Liver (tissue), 9 donors: ENCODE measurements around the gene OVCH1. TPM values are rescaled to one million over a fixed set of nuclear protein-coding genes. Genes with fewer than 3 reads are reported as not detected.
A peak's percentile ranks its signal among the peaks of the same experiment; 100 is the strongest.

Experiments used
- DNase-seq: peaks from one replicate; pipeline ENCODE4 v3.0.0-alpha.2; 2017; ENCODE audit warnings: low spot score
- H3K27ac ChIP-seq, 2 donors: one replicate each; pipeline ENCODE4 v1.7.0; 2013; ENCODE audit warnings: inconsistent platforms in 2 of 2, low read length in 2 of 2, control low read depth in 1 of 2, low read depth in 1 of 2, mild to moderate bottlenecking in 1 of 2
- H3K27me3 ChIP-seq, 4 donors: one replicate each; pipeline versions ENCODE4 v1.6.1 to v1.7.0; 2013; ENCODE audit warnings: low read length in 3 of 4, inconsistent platforms in 1 of 4, mild to moderate bottlenecking in 1 of 4, moderate library complexity in 1 of 4; ENCODE audit not compliant: control insufficient read depth in 4 of 4, insufficient read depth in 4 of 4
- H3K36me3 ChIP-seq, 4 donors: one replicate each; pipeline versions ENCODE4 v1.6.1 to v1.7.0; 2013; ENCODE audit warnings: low read length in 3 of 4, mild to moderate bottlenecking in 3 of 4, low read depth in 1 of 4, moderate library complexity in 1 of 4; ENCODE audit not compliant: control insufficient read depth in 4 of 4, insufficient read depth in 3 of 4
- H3K4me1 ChIP-seq, 4 donors: one replicate each; pipeline versions ENCODE4 v1.6.1 to v1.7.0; 2013; ENCODE audit warnings: low read length in 3 of 4, mild to moderate bottlenecking in 3 of 4, moderate library complexity in 1 of 4; ENCODE audit not compliant: control insufficient read depth in 4 of 4, insufficient read depth in 4 of 4
- H3K4me3 ChIP-seq, 3 donors: one replicate each; pipeline versions ENCODE4 v1.6.1 to v1.7.0; 2013; ENCODE audit warnings: low read length in 3 of 3, control low read depth in 1 of 3, low read depth in 1 of 3, mild to moderate bottlenecking in 1 of 3
- H3K9ac ChIP-seq, 2 donors: one replicate each; pipeline ENCODE4 v1.7.0; 2013; ENCODE audit warnings: low read length in 2 of 2, mild to moderate bottlenecking in 2 of 2, moderate library complexity in 2 of 2, control low read depth in 1 of 2, low read depth in 1 of 2
- H3K9me3 ChIP-seq, 4 donors: one replicate each; pipeline versions ENCODE4 v1.6.1 to v1.7.0; 2013; ENCODE audit warnings: low read length in 3 of 4; ENCODE audit not compliant: control insufficient read depth in 4 of 4
- CTCF ChIP-seq: fragments of 150-350 bp; IDR thresholded peaks from 2 replicates; pipeline ENCODE4 v1.5.1; 2017; ENCODE audit warnings: improper control_type of control experiment, low read depth, low read length; ENCODE audit not compliant: missing input control
- FOXA1 ChIP-seq: IDR thresholded peaks from 2 replicates; pipeline ENCODE4 v1.6.1; 2016; ENCODE audit warnings: antibody characterized with exemption
- FOXA2 ChIP-seq: IDR thresholded peaks from 2 replicates; pipeline ENCODE4 v1.6.1; 2016; ENCODE audit warnings: antibody characterized with exemption
- HNF4G ChIP-seq: IDR thresholded peaks from 2 replicates; pipeline ENCODE4 v1.6.1; 2016; ENCODE audit warnings: antibody characterized with exemption
- JUND ChIP-seq, 2 donors: IDR thresholded peaks; 2 replicates each; pipeline ENCODE4 v1.6.1; 2016; ENCODE audit warnings: antibody characterized with exemption in 2 of 2
- MAX ChIP-seq: IDR thresholded peaks from 2 replicates; pipeline ENCODE4 v1.6.1; 2016; ENCODE audit warnings: antibody characterized with exemption
- NR2F2 ChIP-seq: IDR thresholded peaks from 2 replicates; pipeline ENCODE4 v1.6.1; 2016; ENCODE audit warnings: antibody characterized with exemption
- RAD21 ChIP-seq, 2 donors: IDR thresholded peaks; 2 replicates each; pipeline ENCODE4 v1.6.1; 2016; ENCODE audit warnings: antibody characterized with exemption in 2 of 2, mild to moderate bottlenecking in 2 of 2
- REST ChIP-seq: IDR thresholded peaks from 2 replicates; pipeline ENCODE4 v1.6.1; 2016; ENCODE audit warnings: antibody characterized with exemption, mild to moderate bottlenecking
- RXRA ChIP-seq, 2 donors: IDR thresholded peaks; 2 replicates each; pipeline ENCODE4 v1.6.1; 2017 to 2018; ENCODE audit warnings: antibody characterized with exemption in 2 of 2, mild to moderate bottlenecking in 1 of 2
- TAF1 ChIP-seq: conservative IDR thresholded peaks from 2 replicates; pipeline ENCODE4 v1.6.1; 2016; ENCODE audit warnings: antibody characterized with exemption, mild to moderate bottlenecking
- YY1 ChIP-seq: IDR thresholded peaks from 2 replicates; pipeline ENCODE4 v1.6.1; 2016; ENCODE audit warnings: antibody characterized with exemption, mild to moderate bottlenecking
- ZBTB33 ChIP-seq: IDR thresholded peaks from 2 replicates; pipeline ENCODE4 v1.6.1; 2016; ENCODE audit warnings: antibody characterized with exemption
- WGBS: extraction: QIAGEN DNeasy Blood & Tissue Kit; methylation state at CpG from one replicate; pipeline ENCODE4 v1.1.7; 2013; 5-methylcytosine and 5-hydroxymethylcytosine counted together
- polyA plus RNA-seq, 2 donors: library from polyadenylated mRNA; stranded (reverse) in 1 of 2; unstranded in 1 of 2; fragments of 200-250 nt in 1 of 2; fragments of >200 nt in 1 of 2; fragmentation: Nextera tagmentation in 1 of 2; extraction: Ambion mirVana in 1 of 2; gene quantifications; one replicate each; pipeline versions ENCODE4 v1.2.1 to v1.2.3, GENCODE V29; 2013 to 2015
- total RNA-seq, 2 donors: library from RNA; depleted of rRNA; stranded (reverse); fragments of >200 nt; gene quantifications; one replicate each; pipeline ENCODE4 v1.2.3, GENCODE V29; 2014
- donor health status: healthy.
- donor health status: healthy.
- donor health status: healthy.
- donor health status: healthy.
- donor health status: healthy.

Gene OVCH1
- total and polyA plus RNA-seq, 4 donors, result 0.08 TPM; not detected in 3

GRCh38 chr12:29427964-29428363 lies 69.5 kb downstream of the OVCH1 start:
- Histone ChIP-seq H3K9ac (no peak overlapping the region), H3K27me3 (no peaks in the 10 kb centered on the region), H3K4me1 (peaks cover 0 to 2% (median 0%) of the 10 kb centered on the region in 4 donors), H3K9me3 (no peaks in the 10 kb centered on the region), H3K36me3 (no peaks in the 10 kb centered on the region), H3K4me3 (no peak overlapping the region), H3K27ac (no peak overlapping the region)
- WGBS, result 65% methylated on average over 4 of the region's 4 CpGs
- TF ChIP-seq CTCF (peak; percentile 9), FOXA2 (no peak), RAD21 (IDR thresholded peaks at IDR 0.05) (peak in 1 of 2 donors; percentile 23), RXRA (IDR thresholded peaks at IDR 0.05) (no peak)
- DNase-seq, result no peak

- Histone ChIP-seq H3K4me1 (peaks cover 0 to 2% (median 0%) of the 10 kb centered on the region in 4 donors), H3K27me3 (no peaks in the 10 kb centered on the region), H3K9me3 (no peaks in the 10 kb centered on the region), H3K36me3 (no peaks in the 10 kb centered on the region), H3K9ac (no peak overlapping the region), H3K27ac (no peak overlapping the region), H3K4me3 (no peak overlapping the region)
- no peak for DNase-seq
- no peak for TF ChIP-seq NR2F2
- TF ChIP-seq JUND (IDR thresholded peaks at IDR 0.05), result no peak
- no peak for TF ChIP-seq FOXA1
- TF ChIP-seq CTCF, result no peak
- no peak for TF ChIP-seq HNF4G
- no peak for TF ChIP-seq REST
- no peak for TF ChIP-seq ZBTB33
- TF ChIP-seq MAX, result no peak
- no peak for TF ChIP-seq YY1
- TF ChIP-seq FOXA2, result no peak
- no peak for TF ChIP-seq TAF1
- TF ChIP-seq RXRA (IDR thresholded peaks at IDR 0.05), result no peak
- 96% methylated on average over 2 of the region's 2 CpGs for WGBS
These were observed 71.0 kb downstream of the OVCH1 start for GRCh38 chr12:29426498-29426897.
